Stomach (tissue), 9 donors: ENCODE measurements around the gene ALDH1A1. TPM values are rescaled to one million over a fixed set of nuclear protein-coding genes. Genes with fewer than 3 reads are reported as not detected.

Source experiments
- DNase-seq, 2 donors: peaks; one replicate each; pipeline versions ENCODE4 v3.0.0 to v3.0.0-alpha.2; 2013 to 2019
- H3K27ac ChIP-seq, 5 donors: fragments of 200-600 bp in 4 of 5; sonication (generic) in 4 of 5; one replicate each; pipeline ENCODE4 v1.5.1; 2013 to 2019; ENCODE audit warnings: mild to moderate bottlenecking in 1 of 5, moderate library complexity in 1 of 5
- H3K27me3 ChIP-seq, 3 donors: fragments of 200-600 bp; sonication (generic); one replicate each; pipeline ENCODE4 v1.5.1; 2017 to 2019; ENCODE audit warnings: mixed run types in 1 of 3
- H3K36me3 ChIP-seq, 4 donors: fragments of 200-600 bp; sonication (generic); 1 replicate in 3 of 4; 2 replicates in 1 of 4; pipeline ENCODE4 v1.5.1; 2016 to 2019
- H3K4me1 ChIP-seq, 4 donors: fragments of 200-600 bp; sonication (generic); one replicate each; pipeline ENCODE4 v1.5.1; 2016 to 2019
- H3K4me3 ChIP-seq, 4 donors: fragments of 200-600 bp; sonication (generic) in 3 of 4; one replicate each; pipeline ENCODE4 v1.5.1; 2016 to 2019; ENCODE audit warnings: mild to moderate bottlenecking in 1 of 4
- H3K9me3 ChIP-seq, 4 donors: fragments of 200-600 bp; sonication (generic); one replicate each; pipeline ENCODE4 v1.5.1; 2016 to 2019
- EP300 ChIP-seq: sonication (generic); formaldehyde crosslinking; IDR thresholded peaks from one replicate; pipeline ENCODE4 v1.6.1; 2017; ENCODE audit warnings: antibody characterized with exemption
- POLR2A ChIP-seq, 4 donors: fragments of 450-650 bp; IDR thresholded peaks; one replicate each; pipeline ENCODE4 v1.6.1; 2016; ENCODE audit warnings: antibody characterized with exemption in 4 of 4, control low read depth in 2 of 4, mild to moderate bottlenecking in 1 of 4, moderate library complexity in 1 of 4
- POLR2AphosphoS5 ChIP-seq, 3 donors: sonication (generic); formaldehyde crosslinking; IDR thresholded peaks; one replicate each; pipeline ENCODE4 v1.6.1; 2016; ENCODE audit warnings: antibody characterized with exemption in 3 of 3
- WGBS, 5 donors: extraction: QIAGEN DNeasy Blood & Tissue Kit in 3 of 5; methylation state at CpG; one replicate each; pipeline versions ENCODE4 v1.1.5 to v1.1.7; 2013 to 2018; 5-methylcytosine and 5-hydroxymethylcytosine counted together
- intact Hi-C: fragments of 100-400 bp; cut with DNase I; formaldehyde crosslinking; loops from one replicate; pipeline ENCODE4 v1.15.1; 2023; ENCODE audit warnings: low total_unique reads
- polyA plus RNA-seq, 3 donors: library from polyadenylated mRNA; stranded (reverse); fragments of 200-250 nt; gene quantifications; one replicate each; pipeline ENCODE4 v1.2.3, GENCODE V29; 2013
- total RNA-seq, 5 donors: library from RNA; depleted of rRNA; stranded (reverse); fragments of >200 nt; gene quantifications; one replicate each; pipeline versions ENCODE4 v1.1.0 to v1.2.3, GENCODE V29; 2014 to 2016
- TF ChIP-seq, protein P1 (sequence below), 7 experiments: fragments of 450-650 bp in 4 of 7; fragments of 200-600 bp in 3 of 7; sonication (generic) in 3 of 7; IDR thresholded peaks; one replicate each; pipeline ENCODE4 v1.5.1; 2016 to 2019; ENCODE audit warnings: antibody characterized with exemption in 7 of 7, control low read depth in 2 of 7, mild to moderate bottlenecking in 1 of 7
- donor health status: healthy with polysubstance abuse.
- donor health status: Bipolar disorder and iron deficiency.
- donor health status: healthy.

The ALDH1A1 gene
- total and polyA plus RNA-seq, 8 donors = 92.1 to 423 (median 252) TPM

DNA sequence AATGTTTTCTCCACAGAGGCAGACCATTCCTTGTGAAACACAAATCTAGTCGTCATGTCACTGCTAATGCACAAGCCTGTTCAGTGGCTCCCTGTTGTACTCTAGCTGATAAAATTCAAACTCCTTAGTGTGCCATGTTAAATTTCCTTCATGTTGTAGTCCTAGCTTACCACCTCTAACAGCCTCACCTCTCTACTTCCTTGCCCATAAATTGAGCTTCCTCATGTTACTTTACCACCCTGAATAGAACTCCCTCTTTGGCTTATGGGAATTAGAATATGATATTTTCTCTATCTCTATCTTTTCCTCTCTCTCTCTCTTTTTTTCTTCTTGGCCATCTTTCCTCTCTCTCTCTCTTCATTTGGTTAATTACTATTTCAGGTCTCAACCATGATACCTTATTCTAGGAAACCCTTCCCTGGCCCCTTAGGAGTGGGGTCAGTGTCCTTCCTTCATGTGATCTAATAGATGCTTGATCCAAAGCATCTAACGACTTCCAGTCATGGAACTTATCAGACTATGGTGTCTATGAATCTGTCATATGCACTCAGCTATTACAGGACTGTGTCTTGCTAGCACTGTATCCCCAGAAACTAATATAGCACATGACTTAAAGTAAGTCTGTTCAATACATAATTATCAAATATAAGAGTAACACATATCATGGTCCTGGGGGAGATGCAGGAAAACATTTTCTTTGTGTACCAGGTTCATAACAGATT is 31.5 kb upstream of the ALDH1A1 start:
- H3K36me3 ChIP-seq = no peaks in the 10 kb centered on the region
- intact Hi-C loops = no loop called here
- peak overlapping the region in 4 of 5 donors; percentile 50 to 68 (median 60) for H3K27ac ChIP-seq
- TF ChIP-seq EP300 (no peak), POLR2A (IDR thresholded peaks at IDR 0.05) (no peak), POLR2AphosphoS5 (IDR thresholded peaks at IDR 0.05) (no peak)
- TF ChIP-seq, protein P1, sequence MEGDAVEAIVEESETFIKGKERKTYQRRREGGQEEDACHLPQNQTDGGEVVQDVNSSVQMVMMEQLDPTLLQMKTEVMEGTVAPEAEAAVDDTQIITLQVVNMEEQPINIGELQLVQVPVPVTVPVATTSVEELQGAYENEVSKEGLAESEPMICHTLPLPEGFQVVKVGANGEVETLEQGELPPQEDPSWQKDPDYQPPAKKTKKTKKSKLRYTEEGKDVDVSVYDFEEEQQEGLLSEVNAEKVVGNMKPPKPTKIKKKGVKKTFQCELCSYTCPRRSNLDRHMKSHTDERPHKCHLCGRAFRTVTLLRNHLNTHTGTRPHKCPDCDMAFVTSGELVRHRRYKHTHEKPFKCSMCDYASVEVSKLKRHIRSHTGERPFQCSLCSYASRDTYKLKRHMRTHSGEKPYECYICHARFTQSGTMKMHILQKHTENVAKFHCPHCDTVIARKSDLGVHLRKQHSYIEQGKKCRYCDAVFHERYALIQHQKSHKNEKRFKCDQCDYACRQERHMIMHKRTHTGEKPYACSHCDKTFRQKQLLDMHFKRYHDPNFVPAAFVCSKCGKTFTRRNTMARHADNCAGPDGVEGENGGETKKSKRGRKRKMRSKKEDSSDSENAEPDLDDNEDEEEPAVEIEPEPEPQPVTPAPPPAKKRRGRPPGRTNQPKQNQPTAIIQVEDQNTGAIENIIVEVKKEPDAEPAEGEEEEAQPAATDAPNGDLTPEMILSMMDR (IDR thresholded peaks at IDR 0.05) = no peak
- 52 to 71% (median 58%) methylated on average over 2 of the region's 2 CpGs for WGBS, 5 donors
- peaks cover 14 to 67% (median 31%) of the 10 kb centered on the region in 4 donors for H3K4me1 ChIP-seq
- H3K27me3 ChIP-seq = no peaks in the 10 kb centered on the region
- DNase-seq = no peak
- H3K4me3 ChIP-seq = no peak overlapping the region
- H3K9me3 ChIP-seq = no peaks in the 10 kb centered on the region

DNA sequence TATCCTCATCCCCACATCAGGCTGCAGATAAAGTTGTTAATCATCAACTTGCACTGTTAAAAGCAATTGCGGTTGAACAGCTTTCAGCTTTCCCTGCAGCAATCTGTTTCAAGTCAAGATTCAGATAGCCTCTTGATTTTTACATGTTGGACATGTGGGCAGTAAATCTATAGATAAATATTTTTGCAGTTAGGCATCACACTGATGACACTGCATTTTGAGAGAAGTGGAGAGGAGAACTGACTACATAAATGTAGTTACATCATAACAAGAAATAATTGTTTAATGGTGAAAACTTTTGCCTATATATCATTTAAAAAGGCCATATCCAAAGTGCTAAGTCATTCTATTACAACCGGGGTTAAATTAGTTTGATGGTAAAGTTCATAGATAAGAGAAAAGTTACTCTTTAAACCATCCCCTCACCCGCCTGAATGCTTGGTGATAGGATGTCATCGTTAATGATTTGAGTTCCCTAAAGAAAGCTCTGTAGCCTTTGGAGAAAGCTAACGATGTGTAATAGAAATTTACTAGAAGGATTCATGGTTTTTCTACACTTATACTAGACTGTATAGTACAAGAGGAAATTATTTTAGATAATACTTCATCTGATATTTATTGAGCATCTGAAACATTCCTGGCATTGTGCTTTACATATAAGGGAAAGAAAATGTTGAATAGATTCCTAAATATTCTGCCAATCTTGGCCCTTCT is 30.8 kb upstream of the ALDH1A1 start:
- intact Hi-C loops = no loop called here
- peak in 1 of 2 donors; percentile 67 for DNase-seq
- no peaks in the 10 kb centered on the region for H3K9me3 ChIP-seq
- peaks cover 14 to 74% (median 35%) of the 10 kb centered on the region in 4 donors for H3K4me1 ChIP-seq
- no peak for TF ChIP-seq POLR2A (IDR thresholded peaks at IDR 0.05)
- TF ChIP-seq, protein P1 (IDR thresholded peaks at IDR 0.05) = no peak
- TF ChIP-seq POLR2AphosphoS5 (IDR thresholded peaks at IDR 0.05) = peak in 2 of 3 donors; percentile 22 to 29
- H3K27me3 ChIP-seq = no peaks in the 10 kb centered on the region
- WGBS, 5 donors = 31 to 42% (median 39%) methylated on average over 5 of the region's 5 CpGs
- peak overlapping the region in 4 of 5 donors; percentile 50 to 68 (median 60) for H3K27ac ChIP-seq
- no peak overlapping the region for H3K4me3 ChIP-seq
- H3K36me3 ChIP-seq = no peaks in the 10 kb centered on the region

DNA sequence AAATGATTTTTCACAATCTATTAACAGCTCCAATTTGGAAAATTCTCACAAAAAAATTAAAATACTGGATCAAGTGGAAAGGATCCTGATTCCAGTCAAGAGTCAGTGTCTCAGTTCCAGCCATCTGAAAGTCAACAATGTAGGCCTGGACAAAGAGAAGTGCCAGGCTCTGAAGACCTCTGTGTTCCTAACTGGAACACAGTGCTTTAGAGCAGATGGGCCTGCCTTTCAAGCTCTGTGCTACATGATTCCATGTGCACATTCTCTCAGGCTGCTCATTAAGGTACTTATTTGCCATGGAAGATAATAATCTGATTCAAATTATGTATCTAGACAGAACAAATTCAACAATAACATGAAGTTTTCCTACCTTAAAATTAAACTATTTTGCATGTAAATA is 30.2 kb upstream of the ALDH1A1 start:
- peak overlapping the region; percentile 42 to 84 (median 66) for H3K27ac ChIP-seq
- DNase-seq = peak; percentile 37 to 59
- TF ChIP-seq POLR2A (IDR thresholded peaks at IDR 0.05) (no peak), POLR2AphosphoS5 (IDR thresholded peaks at IDR 0.05) (peak in 2 of 3 donors; percentile 25 to 39), EP300 (no peak)
- TF ChIP-seq, protein P1 (IDR thresholded peaks at IDR 0.05) = no peak
- H3K36me3 ChIP-seq = no peaks in the 10 kb centered on the region
- peaks cover 14 to 77% (median 37%) of the 10 kb centered on the region in 4 donors for H3K4me1 ChIP-seq
- no peaks in the 10 kb centered on the region for H3K9me3 ChIP-seq
- no peak overlapping the region for H3K4me3 ChIP-seq
- H3K27me3 ChIP-seq = no peaks in the 10 kb centered on the region
- intact Hi-C loops = no loop called here

DNA sequence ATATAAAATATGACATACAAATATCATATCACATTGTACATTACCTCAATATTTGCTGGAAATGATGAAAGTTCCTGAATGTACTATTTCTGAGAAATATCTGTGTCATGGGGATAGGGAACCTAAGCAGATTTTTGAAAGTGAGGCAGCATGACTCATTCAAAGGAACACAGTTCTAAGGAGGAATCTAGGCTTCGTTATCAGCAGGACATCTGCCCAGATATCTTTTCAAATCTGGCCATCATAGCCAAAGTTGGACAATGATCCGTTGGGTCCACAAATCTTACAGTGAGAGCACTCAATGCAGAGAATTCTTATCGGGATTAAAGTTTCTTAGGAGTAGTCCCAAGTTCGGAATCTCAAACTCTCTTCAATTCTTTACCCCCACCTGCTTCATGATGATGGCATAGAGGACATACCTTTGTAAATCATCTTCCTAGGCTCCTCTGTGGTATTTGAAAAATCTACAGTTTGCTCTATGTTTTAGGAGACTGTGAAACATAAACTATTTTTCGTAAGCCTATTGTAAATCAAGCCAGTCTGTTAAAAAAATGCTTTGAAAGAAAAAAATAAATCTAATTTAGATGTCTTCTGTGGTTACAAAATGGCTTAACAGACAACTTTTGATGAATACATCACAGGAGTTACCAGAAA is 29.4 kb upstream of the ALDH1A1 start:
- peak overlapping the region; percentile 35 to 68 (median 54) for H3K27ac ChIP-seq
- no peaks in the 10 kb centered on the region for H3K9me3 ChIP-seq
- 70 to 77% (median 77%) methylated on average over 5 of the region's 5 CpGs for WGBS, 5 donors
- DNase-seq = no peak
- intact Hi-C loops = no loop called here
- H3K4me1 ChIP-seq = peaks cover 17 to 76% (median 42%) of the 10 kb centered on the region in 4 donors
- no peak for TF ChIP-seq EP300
- TF ChIP-seq, protein P1 (IDR thresholded peaks at IDR 0.05) = no peak
- no peak for TF ChIP-seq POLR2A (IDR thresholded peaks at IDR 0.05)
- no peak for TF ChIP-seq POLR2AphosphoS5 (IDR thresholded peaks at IDR 0.05)
- no peak overlapping the region for H3K4me3 ChIP-seq
- no peaks in the 10 kb centered on the region for H3K36me3 ChIP-seq
- no peaks in the 10 kb centered on the region for H3K27me3 ChIP-seq
